Measurements from ENCODE around the gene POU2F1.

Gene POU2F1

GRCh38 chr1:167365360-167365759 is 144.7 kb downstream of the POU2F1 start:
- Histone ChIP-seq H3K36me3 (ENCODE audit: insufficient read depth, insufficient read length, low read length) (peaks cover 8% of the 10 kb centered on the region), H3K4me1 (ENCODE audit: insufficient read depth, insufficient read length) (no peaks in the 10 kb centered on the region), H3K9me3 (ENCODE audit: insufficient read depth, low read length) (no peaks in the 10 kb centered on the region), H3K27me3 (ENCODE audit: insufficient read depth, insufficient read length) (no peaks in the 10 kb centered on the region), H3K9ac (ENCODE audit: insufficient read length, low read depth) (no peak overlapping the region), H3K4me3 (ENCODE audit: insufficient read length, low read depth) (no peak overlapping the region)
- no peak for TF ChIP-seq ZNF274 (IDR thresholded peaks at IDR 0.05; ENCODE audit: low read depth, low read length)
- no peak for TF ChIP-seq YY1 (IDR thresholded peaks at IDR 0.05; ENCODE audit: insufficient read depth, insufficient read length)
- TF ChIP-seq SUZ12 (IDR thresholded peaks at IDR 0.05; ENCODE audit: extremely low read depth, insufficient read depth, insufficient read length) = no peak
- DNase-seq (ENCODE audit: low read depth, low spot score) = no peak

- no peaks in the 10 kb centered on the region for H3K4me1 ChIP-seq (ENCODE audit: insufficient read depth, insufficient read length)
- H3K9ac ChIP-seq (ENCODE audit: insufficient read length, low read depth) = no peak overlapping the region
- H3K27me3 ChIP-seq (ENCODE audit: insufficient read depth, insufficient read length) = no peaks in the 10 kb centered on the region
- no peak overlapping the region for H3K4me3 ChIP-seq (ENCODE audit: insufficient read length, low read depth)
- no peak for DNase-seq (ENCODE audit: low read depth, low spot score)
- TF ChIP-seq ZNF274 (IDR thresholded peaks at IDR 0.05; ENCODE audit: low read depth, low read length) (no peak), YY1 (IDR thresholded peaks at IDR 0.05; ENCODE audit: insufficient read depth, insufficient read length) (no peak), SUZ12 (IDR thresholded peaks at IDR 0.05; ENCODE audit: extremely low read depth, insufficient read depth, insufficient read length) (no peak)
- H3K9me3 ChIP-seq (ENCODE audit: insufficient read depth, low read length) = no peaks in the 10 kb centered on the region
- H3K36me3 ChIP-seq (ENCODE audit: insufficient read depth, insufficient read length, low read length) = peaks cover 16% of the 10 kb centered on the region
Measured at GRCh38 chr1:167367705-167368104, 147.0 kb downstream of the POU2F1 start.

- Histone ChIP-seq H3K27me3 (ENCODE audit: insufficient read depth, insufficient read length) (no peaks in the 10 kb centered on the region), H3K9me3 (ENCODE audit: insufficient read depth, low read length) (no peaks in the 10 kb centered on the region), H3K36me3 (ENCODE audit: insufficient read depth, insufficient read length, low read length) (peaks cover 18% of the 10 kb centered on the region), H3K4me3 (ENCODE audit: insufficient read length, low read depth) (no peak overlapping the region), H3K4me1 (ENCODE audit: insufficient read depth, insufficient read length) (no peaks in the 10 kb centered on the region), H3K9ac (ENCODE audit: insufficient read length, low read depth) (no peak overlapping the region)
- no peak for TF ChIP-seq SUZ12 (IDR thresholded peaks at IDR 0.05; ENCODE audit: extremely low read depth, insufficient read depth, insufficient read length)
- TF ChIP-seq YY1 (IDR thresholded peaks at IDR 0.05; ENCODE audit: insufficient read depth, insufficient read length) = no peak
- no peak for TF ChIP-seq ZNF274 (IDR thresholded peaks at IDR 0.05; ENCODE audit: low read depth, low read length)
- no peak for DNase-seq (ENCODE audit: low read depth, low spot score)
Measured at GRCh38 chr1:167369175-167369574, 148.5 kb downstream of the POU2F1 start.

GRCh38 chr1:167369933-167370332 is 149.2 kb downstream of the POU2F1 start:
- H3K9me3 ChIP-seq (ENCODE audit: insufficient read depth, low read length) = no peaks in the 10 kb centered on the region
- H3K4me1 ChIP-seq (ENCODE audit: insufficient read depth, insufficient read length) = no peaks in the 10 kb centered on the region
- H3K9ac ChIP-seq (ENCODE audit: insufficient read length, low read depth) = no peak overlapping the region
- H3K4me3 ChIP-seq (ENCODE audit: insufficient read length, low read depth) = no peak overlapping the region
- peaks cover 19% of the 10 kb centered on the region for H3K36me3 ChIP-seq (ENCODE audit: insufficient read depth, insufficient read length, low read length)
- no peak for TF ChIP-seq YY1 (IDR thresholded peaks at IDR 0.05; ENCODE audit: insufficient read depth, insufficient read length)
- no peak for TF ChIP-seq ZNF274 (IDR thresholded peaks at IDR 0.05; ENCODE audit: low read depth, low read length)
- no peak for TF ChIP-seq SUZ12 (IDR thresholded peaks at IDR 0.05; ENCODE audit: extremely low read depth, insufficient read depth, insufficient read length)
- no peaks in the 10 kb centered on the region for H3K27me3 ChIP-seq (ENCODE audit: insufficient read depth, insufficient read length)
- no peak for DNase-seq (ENCODE audit: low read depth, low spot score)

GRCh38 chr1:167371030-167371429 is 150.3 kb downstream of the POU2F1 start:
- TF ChIP-seq ZNF274 (IDR thresholded peaks at IDR 0.05; ENCODE audit: low read depth, low read length) = no peak
- TF ChIP-seq SUZ12 (IDR thresholded peaks at IDR 0.05; ENCODE audit: extremely low read depth, insufficient read depth, insufficient read length) = no peak
- Histone ChIP-seq H3K9me3 (ENCODE audit: insufficient read depth, low read length) (no peaks in the 10 kb centered on the region), H3K9ac (ENCODE audit: insufficient read length, low read depth) (no peak overlapping the region), H3K4me1 (ENCODE audit: insufficient read depth, insufficient read length) (no peaks in the 10 kb centered on the region), H3K27me3 (ENCODE audit: insufficient read depth, insufficient read length) (no peaks in the 10 kb centered on the region), H3K36me3 (ENCODE audit: insufficient read depth, insufficient read length, low read length) (peaks cover 19% of the 10 kb centered on the region), H3K4me3 (ENCODE audit: insufficient read length, low read depth) (no peak overlapping the region)
- no peak for DNase-seq (ENCODE audit: low read depth, low spot score)

GRCh38 chr1:167373398-167373797 is 152.7 kb downstream of the POU2F1 start:
- Histone ChIP-seq H3K4me1 (ENCODE audit: insufficient read depth, insufficient read length) (no peaks in the 10 kb centered on the region), H3K9ac (ENCODE audit: insufficient read length, low read depth) (no peak overlapping the region), H3K4me3 (ENCODE audit: insufficient read length, low read depth) (no peak overlapping the region), H3K9me3 (ENCODE audit: insufficient read depth, low read length) (no peaks in the 10 kb centered on the region), H3K27me3 (ENCODE audit: insufficient read depth, insufficient read length) (no peaks in the 10 kb centered on the region), H3K36me3 (ENCODE audit: insufficient read depth, insufficient read length, low read length) (peaks cover 25% of the 10 kb centered on the region)
- DNase-seq (ENCODE audit: low read depth, low spot score) = peak; percentile 25
- TF ChIP-seq ZNF274 (IDR thresholded peaks at IDR 0.05; ENCODE audit: low read depth, low read length) = no peak
- no peak for TF ChIP-seq YY1 (IDR thresholded peaks at IDR 0.05; ENCODE audit: insufficient read depth, insufficient read length)
- no peak for TF ChIP-seq SUZ12 (IDR thresholded peaks at IDR 0.05; ENCODE audit: extremely low read depth, insufficient read depth, insufficient read length)

GRCh38 chr1:167373986-167374385 is 153.3 kb downstream of the POU2F1 start:
- no peak for TF ChIP-seq SUZ12 (IDR thresholded peaks at IDR 0.05; ENCODE audit: extremely low read depth, insufficient read depth, insufficient read length)
- no peak overlapping the region for H3K9ac ChIP-seq (ENCODE audit: insufficient read length, low read depth)
- H3K9me3 ChIP-seq (ENCODE audit: insufficient read depth, low read length) = no peaks in the 10 kb centered on the region
- H3K4me1 ChIP-seq (ENCODE audit: insufficient read depth, insufficient read length) = no peaks in the 10 kb centered on the region
- H3K4me3 ChIP-seq (ENCODE audit: insufficient read length, low read depth) = no peak overlapping the region
- H3K36me3 ChIP-seq (ENCODE audit: insufficient read depth, insufficient read length, low read length) = peaks cover 25% of the 10 kb centered on the region
- no peak for DNase-seq (ENCODE audit: low read depth, low spot score)
- H3K27me3 ChIP-seq (ENCODE audit: insufficient read depth, insufficient read length) = no peaks in the 10 kb centered on the region

- Histone ChIP-seq H3K4me3 (ENCODE audit: insufficient read length, low read depth) (no peak overlapping the region), H3K36me3 (ENCODE audit: insufficient read depth, insufficient read length, low read length) (peaks cover 29% of the 10 kb centered on the region), H3K27me3 (ENCODE audit: insufficient read depth, insufficient read length) (no peaks in the 10 kb centered on the region), H3K9ac (ENCODE audit: insufficient read length, low read depth) (no peak overlapping the region), H3K4me1 (ENCODE audit: insufficient read depth, insufficient read length) (no peaks in the 10 kb centered on the region), H3K9me3 (ENCODE audit: insufficient read depth, low read length) (no peaks in the 10 kb centered on the region)
- TF ChIP-seq YY1 (IDR thresholded peaks at IDR 0.05; ENCODE audit: insufficient read depth, insufficient read length) = no peak
- TF ChIP-seq ZNF274 (IDR thresholded peaks at IDR 0.05; ENCODE audit: low read depth, low read length) = no peak
- no peak for DNase-seq (ENCODE audit: low read depth, low spot score)
Measured at GRCh38 chr1:167375949-167376348, 155.3 kb downstream of the POU2F1 start.
